HEK293 (cell line): Measurements from ENCODE around the gene ATP5F1D.

Experiments used
- IKZF3 ChIP-seq: fragments of 450-650 bp; IDR thresholded peaks from 2 replicates; pipeline ENCODE4 v1.5.0; 2018; ENCODE audit warnings: missing biosample characterization, mild to moderate bottlenecking, missing genetic modification characterization, moderate library complexity
- KLF8 ChIP-seq: fragments of 450-650 bp; formaldehyde crosslinking; IDR thresholded peaks from 2 replicates; pipeline ENCODE4 v1.5.1; 2016; ENCODE audit warnings: missing biosample characterization, missing genetic modification characterization
- MYNN ChIP-seq: fragments of 450-650 bp; formaldehyde crosslinking; IDR thresholded peaks from 2 replicates; pipeline ENCODE4 v1.5.1; 2016; ENCODE audit warnings: missing biosample characterization, missing genetic modification characterization, borderline replicate concordance
- PATZ1 ChIP-seq: fragments of 450-650 bp; formaldehyde crosslinking; IDR thresholded peaks from 2 replicates; pipeline ENCODE4 v1.5.1; 2016; ENCODE audit warnings: missing biosample characterization, missing genetic modification characterization
- PRDM2 ChIP-seq: fragments of 450-650 bp; formaldehyde crosslinking; IDR thresholded peaks from 2 replicates; pipeline ENCODE4 v1.5.1; 2016; ENCODE audit warnings: missing biosample characterization, missing genetic modification characterization, borderline replicate concordance
- REST ChIP-seq: fragments of 450-650 bp; formaldehyde crosslinking; IDR thresholded peaks from 2 replicates; pipeline ENCODE4 v1.5.1; 2016; ENCODE audit warnings: missing biosample characterization, missing genetic modification characterization
- SP2 ChIP-seq: fragments of 450-650 bp; formaldehyde crosslinking; IDR thresholded peaks from 2 replicates; pipeline ENCODE4 v1.5.1; 2016; ENCODE audit warnings: missing biosample characterization, missing genetic modification characterization
- SP7 ChIP-seq: fragments of 450-650 bp; formaldehyde crosslinking; IDR thresholded peaks from 2 replicates; pipeline ENCODE4 v1.5.1; 2016; ENCODE audit warnings: missing biosample characterization, missing genetic modification characterization
- ZBTB21 ChIP-seq: fragments of 450-650 bp; formaldehyde crosslinking; IDR thresholded peaks from 2 replicates; pipeline ENCODE4 v1.5.1; 2017; ENCODE audit warnings: missing biosample characterization, missing genetic modification characterization
- ZNF169 ChIP-seq: fragments of 450-650 bp; formaldehyde crosslinking; IDR thresholded peaks from 2 replicates; pipeline ENCODE4 v1.5.1; 2016; ENCODE audit warnings: missing biosample characterization, missing genetic modification characterization
- ZNF292 ChIP-seq: fragments of 450-650 bp; formaldehyde crosslinking; IDR thresholded peaks from 2 replicates; pipeline ENCODE4 v1.5.1; 2016; ENCODE audit warnings: low read depth, missing biosample characterization, missing genetic modification characterization, borderline replicate concordance
- ZNF311 ChIP-seq: fragments of 450-650 bp; formaldehyde crosslinking; IDR thresholded peaks from 2 replicates; pipeline ENCODE4 v1.5.1; 2017; ENCODE audit warnings: missing biosample characterization, missing genetic modification characterization, borderline replicate concordance
- ZNF324 ChIP-seq: fragments of 450-650 bp; formaldehyde crosslinking; IDR thresholded peaks from 2 replicates; pipeline ENCODE4 v1.5.1; 2016; ENCODE audit warnings: missing biosample characterization, missing genetic modification characterization
- ZNF391 ChIP-seq: fragments of 450-650 bp; formaldehyde crosslinking; IDR thresholded peaks from 2 replicates; pipeline ENCODE4 v1.5.1; 2016; ENCODE audit warnings: low read depth, missing biosample characterization, missing genetic modification characterization, borderline replicate concordance
- ZNF560 ChIP-seq: fragments of 450-650 bp; formaldehyde crosslinking; IDR thresholded peaks from 2 replicates; pipeline ENCODE4 v1.5.1; 2017; ENCODE audit warnings: missing biosample characterization, missing genetic modification characterization, borderline replicate concordance
- ZNF658 ChIP-seq: fragments of 450-650 bp; formaldehyde crosslinking; IDR thresholded peaks from 2 replicates; pipeline ENCODE4; 2016; ENCODE audit warnings: missing biosample characterization, missing genetic modification characterization
- ZSCAN5A ChIP-seq: fragments of 450-650 bp; formaldehyde crosslinking; IDR thresholded peaks from 2 replicates; pipeline ENCODE4 v1.5.1; 2016; ENCODE audit warnings: missing biosample characterization, missing genetic modification characterization

The ATP5F1D gene

GRCh38 chr19:1253514-1254080 is 12.0 kb downstream of the ATP5F1D start (continued):
- TF ChIP-seq ZNF324 (tag by site-specific recombination) (no peak), PRDM2 (tag by site-specific recombination) (no peak), SP7 (tag by site-specific recombination) (0 out of 2 replicates have a peak, but pooled peaks have one; percentile 4), REST (tag by site-specific recombination) (no peak), MYNN (tag by site-specific recombination) (no peak), ZNF311 (tag by site-specific recombination) (no peak), PATZ1 (tag by site-specific recombination) (peak; percentile 63), KLF8 (tag by site-specific recombination) (no peak; the same call in 1 of the 2 replicates), ZSCAN5A (tag by site-specific recombination) (no peak), ZNF169 (tag by site-specific recombination) (no peak), IKZF3 (no peak), SP2 (0 out of 2 replicates have a peak, but pooled peaks have one; percentile 1), ZNF391 (no peak), ZBTB21 (tag by site-specific recombination) (no peak), ZNF560 (no peak), ZNF292 (no peak), ZNF658 (tag by site-specific recombination) (no peak)
